ENCODE results near the gene CEMIP. TPM values are rescaled to one million over a fixed set of nuclear protein-coding genes. Genes with fewer than 3 reads are reported as not detected.

Gene CEMIP
- total RNA-seq, 4 donors from 2014 or later = 0.27 to 0.32 TPM; not detected in 2

- WGBS, 2 donors (ENCODE audit: low coverage in 1 of 2) = 84 to 85% methylated on average over 4 of the region's 4 CpGs
- Histone ChIP-seq H3K9me3 (no peaks in the 10 kb centered on the region), H3K4me3 (no peak overlapping the region), H3K36me3 (no peaks in the 10 kb centered on the region), H3K4me1 (no peaks in the 10 kb centered on the region), H3K27ac (no peak overlapping the region), H3K27me3 (no peaks in the 10 kb centered on the region)
- in situ Hi-C loops (cut with MboI; ENCODE audit: low pct_ligation_motif_present in 1 of 4, low pct_unique_long_range_greater_than_20kb in 1 of 4, low sequenced_read_pairs in 3 of 4) (no loop called here), intact Hi-C loops (cut with DNase I; ENCODE audit: low total_unique reads) (no loop called here)
- TF ChIP-seq CTCF (IDR thresholded peaks at IDR 0.05) = no peak
- TF ChIP-seq EP300 (IDR thresholded peaks at IDR 0.05; ENCODE audit: low read depth) = no peak
- no peak for TF ChIP-seq POLR2A (IDR thresholded peaks at IDR 0.05)
- no peak for TF ChIP-seq POLR2AphosphoS5 (IDR thresholded peaks at IDR 0.05)
- no peak for DNase-seq
Observed at GRCh38 chr15:80876348-80876674, 97.1 kb downstream of the CEMIP start.

- intact Hi-C loops (cut with DNase I; ENCODE audit: low total_unique reads) (no loop called here), in situ Hi-C loops (cut with MboI; ENCODE audit: low pct_ligation_motif_present in 1 of 4, low pct_unique_long_range_greater_than_20kb in 1 of 4, low sequenced_read_pairs in 3 of 4) (no loop called here)
Observed at GRCh38 chr15:80878242-80878866, 99.2 kb downstream of the CEMIP start.

GRCh38 chr15:80878867-80879250, 99.7 kb downstream of the CEMIP start:
- Histone ChIP-seq H3K27me3 (no peaks in the 10 kb centered on the region), H3K27ac (no peak overlapping the region), H3K4me3 (no peak overlapping the region), H3K4me1 (no peaks in the 10 kb centered on the region), H3K36me3 (no peaks in the 10 kb centered on the region), H3K9me3 (no peaks in the 10 kb centered on the region)
- in situ Hi-C loops (cut with MboI; ENCODE audit: low pct_ligation_motif_present in 1 of 4, low pct_unique_long_range_greater_than_20kb in 1 of 4, low sequenced_read_pairs in 3 of 4) (no loop called here), intact Hi-C loops (cut with DNase I; ENCODE audit: low total_unique reads) (no loop called here)
- no peak for TF ChIP-seq POLR2AphosphoS5 (IDR thresholded peaks at IDR 0.05)
- TF ChIP-seq POLR2A (IDR thresholded peaks at IDR 0.05) = no peak
- TF ChIP-seq CTCF (IDR thresholded peaks at IDR 0.05) = no peak
- 83 to 87% methylated on average over 1 to 2 of the region's 2 CpGs for WGBS, 2 donors (ENCODE audit: low coverage in 1 of 2)
- no peak for DNase-seq

More at GRCh38 chr15:80878242-80878866, 99.2 kb downstream of the CEMIP start:
- DNase-seq = no peak
- Histone ChIP-seq H3K4me1 (no peaks in the 10 kb centered on the region), H3K27ac (no peak overlapping the region), H3K36me3 (no peaks in the 10 kb centered on the region), H3K9me3 (no peaks in the 10 kb centered on the region), H3K27me3 (no peaks in the 10 kb centered on the region), H3K4me3 (no peak overlapping the region)
- TF ChIP-seq CTCF (IDR thresholded peaks at IDR 0.05) (no peak), POLR2A (IDR thresholded peaks at IDR 0.05) (no peak), EP300 (IDR thresholded peaks at IDR 0.05; ENCODE audit: low read depth) (no peak), POLR2AphosphoS5 (IDR thresholded peaks at IDR 0.05) (no peak)
- 75 to 82% methylated on average over 1 to 3 of the region's 3 CpGs for WGBS, 2 donors (ENCODE audit: low coverage in 1 of 2)

- no peaks in the 10 kb centered on the region for H3K4me1 ChIP-seq
- no peak for TF ChIP-seq EP300 (IDR thresholded peaks at IDR 0.05; ENCODE audit: low read depth)
- no peak for TF ChIP-seq POLR2A (IDR thresholded peaks at IDR 0.05)
- no peak for TF ChIP-seq CTCF (IDR thresholded peaks at IDR 0.05)
- no peak for TF ChIP-seq POLR2AphosphoS5 (IDR thresholded peaks at IDR 0.05)
- H3K27me3 ChIP-seq = no peaks in the 10 kb centered on the region
- DNase-seq = no peak
- in situ Hi-C loops (cut with MboI; ENCODE audit: low pct_ligation_motif_present in 1 of 4, low pct_unique_long_range_greater_than_20kb in 1 of 4, low sequenced_read_pairs in 3 of 4) (no loop called here), intact Hi-C loops (cut with DNase I; ENCODE audit: low total_unique reads) (no loop called here)
- no peaks in the 10 kb centered on the region for H3K36me3 ChIP-seq
- H3K4me3 ChIP-seq = no peak overlapping the region
- no peaks in the 10 kb centered on the region for H3K9me3 ChIP-seq
- H3K27ac ChIP-seq = no peak overlapping the region
- 70% methylated on average over 3 of the region's 3 CpGs for WGBS, 2 donors (ENCODE audit: low coverage in 1 of 2)
Observed at GRCh38 chr15:80880086-80880485, 100.9 kb downstream of the CEMIP start.

Measured in transverse colon (tissue), 4 donors.